Daoy (cell line): ENCODE data around the gene LIAS. TPM values are rescaled to one million over a fixed set of nuclear protein-coding genes. Genes with fewer than 3 reads are reported as not detected.
"Not testable (repeated sequence)": the region's sequence is repeated elsewhere in the genome, so short reads cannot be mapped to it uniquely, and the experiment has no call there.

ENCODE experiments used
- DNase-seq: peaks from one replicate; pipeline ENCODE4 v3.0.0-alpha.2; 2015; ENCODE audit warnings: low read depth
- total RNA-seq: library from RNA; depleted of rRNA; stranded (reverse); fragments of >200 nt; shearing (Covaris generic); gene quantifications from 2 replicates; pipeline ENCODE4 v1.2.3, GENCODE V29; 2014; rRNA removed

LIAS gene
- total RNA-seq: 18.1 and 22.7 TPM in 2 replicates

DNA sequence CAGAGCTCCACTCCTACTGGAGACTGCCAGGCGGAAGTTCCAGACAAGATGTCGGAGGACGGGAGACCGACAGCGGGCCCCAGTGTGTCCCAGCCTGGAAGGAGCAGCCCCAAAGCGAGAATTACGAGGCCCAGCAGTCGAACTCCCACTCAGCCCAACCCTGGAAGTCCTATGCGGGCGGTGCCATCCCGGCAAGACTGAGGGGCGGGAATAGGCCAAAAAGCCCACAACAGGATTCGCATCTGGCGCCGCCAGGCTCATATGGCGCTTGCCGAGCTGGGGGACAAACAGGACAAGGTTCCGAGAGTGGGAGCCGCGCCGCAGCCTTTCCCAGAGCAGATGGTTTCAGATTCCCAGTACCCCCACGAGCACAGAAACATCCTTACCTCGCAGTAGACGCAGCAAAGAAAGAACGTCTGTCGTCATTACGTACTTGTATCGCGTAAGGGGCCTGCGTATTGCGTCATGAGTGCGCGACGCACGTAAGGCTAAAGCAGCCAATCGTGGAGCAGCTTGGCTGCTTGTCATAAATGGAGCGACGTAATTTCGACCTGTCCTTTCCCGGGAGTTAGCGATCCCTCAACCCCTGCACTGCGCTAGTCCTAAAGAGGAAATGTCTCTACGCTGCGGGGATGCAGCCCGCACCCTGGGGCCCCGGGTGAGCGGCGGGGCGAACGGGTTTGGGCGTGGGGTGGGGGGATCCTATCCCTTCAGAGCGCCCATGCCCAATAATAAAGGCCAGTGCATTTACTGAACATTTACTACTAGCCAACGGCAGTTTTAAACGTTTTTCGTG lies at the start of gene LIAS, which contains the start of gene RPL9:
TSS of gene LIAS (plus strand) at position 552 of the 796 bp plus-strand sequence. CDS start at position 614, 62 bp downstream.
TSS of gene RPL9 (minus strand) at position 418 of the 796 bp plus-strand sequence. CDS start 483 bp downstream, outside the sequence.
- DNase-seq: peak; percentile 98

DNA sequence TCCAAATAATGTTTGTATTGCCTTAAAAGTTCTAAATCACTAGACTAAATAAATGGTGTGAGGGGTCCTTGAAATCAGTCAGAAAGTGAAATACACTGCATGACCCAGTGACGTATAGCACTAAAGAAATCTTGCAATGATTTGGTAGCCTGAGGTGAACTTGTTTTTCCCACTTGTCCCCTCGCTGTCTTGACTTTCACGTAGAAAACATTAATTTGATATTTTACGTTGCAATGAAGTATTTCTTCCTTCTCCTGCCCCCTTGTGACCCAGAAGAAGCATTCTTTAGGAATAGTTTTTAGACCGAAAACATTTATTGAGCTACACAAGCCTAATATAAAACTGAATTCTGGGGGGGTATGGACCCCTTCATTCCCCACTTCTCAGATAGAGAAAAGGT lies 48.4 kb upstream of the LIAS start:
- DNase-seq: no peak

DNA sequence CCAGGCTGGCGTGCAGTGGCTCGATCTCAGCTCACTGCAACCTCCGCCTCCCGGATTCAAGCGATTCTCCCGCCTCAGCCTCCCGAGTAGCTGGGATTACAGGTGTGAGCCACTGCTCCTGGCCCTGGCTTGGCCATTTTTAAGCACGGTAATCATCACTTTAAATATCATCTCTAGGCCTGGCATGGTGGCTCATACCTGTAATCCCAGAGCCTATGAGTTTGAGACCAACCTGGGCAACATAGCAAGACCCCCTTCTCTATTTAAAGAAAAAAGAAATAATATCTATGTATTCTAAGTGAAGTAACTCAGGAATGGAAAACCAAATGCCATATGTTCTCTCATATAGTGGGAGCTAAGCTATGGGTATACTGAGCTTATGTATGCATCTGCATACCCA lies 47.3 kb upstream of the LIAS start:
- DNase-seq: not testable (repeated sequence)

DNA sequence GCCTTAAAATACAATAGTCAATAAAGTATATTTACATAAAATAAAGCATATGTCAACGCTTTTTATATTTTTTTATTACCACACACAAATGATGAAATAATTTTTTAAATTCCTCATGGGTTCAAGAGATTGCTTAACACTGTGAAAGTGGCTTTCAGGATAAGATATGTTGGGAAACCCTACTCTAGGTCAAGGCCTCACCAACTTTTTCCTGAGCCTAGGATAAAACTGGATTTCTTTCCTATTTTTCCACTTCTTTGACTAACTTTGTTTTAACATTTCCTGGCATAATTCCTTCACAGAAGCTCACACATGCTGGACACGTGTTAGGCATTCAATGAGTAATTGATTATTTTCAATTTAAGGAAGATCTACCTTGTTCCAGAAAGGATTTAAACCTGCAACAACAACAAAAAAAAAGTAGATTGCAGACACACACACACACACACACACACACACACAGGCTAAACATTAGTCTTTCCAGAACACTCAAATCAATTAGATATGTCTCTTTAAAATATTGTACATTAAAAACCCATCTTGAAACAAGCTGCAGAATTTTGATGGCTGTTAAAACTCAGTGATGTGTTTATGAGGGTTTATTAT lies 43.1 kb upstream of the LIAS start:
- no peak for DNase-seq

DNA sequence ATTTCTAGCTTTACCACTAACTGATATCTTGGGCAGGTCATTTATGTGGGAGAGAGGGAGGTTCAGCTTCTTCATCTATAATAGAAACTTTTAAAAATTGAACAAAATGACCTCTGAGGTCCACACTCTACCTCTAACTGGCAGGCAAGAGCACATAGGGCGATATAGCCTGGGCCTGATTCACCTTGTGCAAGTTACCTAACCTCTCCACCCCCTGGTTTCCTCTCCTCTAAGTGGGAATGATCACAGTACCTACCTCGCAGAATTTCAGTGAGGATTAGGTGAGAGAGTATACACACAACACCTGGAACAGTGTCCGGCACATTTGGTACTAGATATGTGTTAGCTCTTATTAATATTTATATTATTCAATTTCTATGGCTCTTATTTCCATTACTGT lies 36.6 kb upstream of the LIAS start:
- no peak for DNase-seq

DNA sequence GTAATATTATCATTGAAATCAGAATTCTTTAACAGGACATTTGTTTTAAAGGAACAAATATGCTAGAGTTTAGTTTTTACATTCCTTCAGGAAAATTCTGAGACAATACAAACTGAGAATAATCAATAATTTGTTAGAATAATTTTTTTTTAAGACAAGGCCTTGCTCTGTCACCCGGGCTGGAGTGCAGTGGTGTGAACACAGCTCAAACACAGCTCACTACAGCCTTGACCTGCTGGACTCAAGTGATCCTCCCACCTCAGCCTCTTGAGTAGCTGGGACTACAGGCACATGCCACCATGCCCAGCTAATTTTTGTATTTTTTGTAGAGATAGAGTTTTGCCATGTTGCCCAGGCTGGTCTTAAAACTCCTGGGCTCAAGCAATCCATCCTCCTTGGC lies 33.6 kb upstream of the LIAS start:
- DNase-seq: not testable (repeated sequence)

DNA sequence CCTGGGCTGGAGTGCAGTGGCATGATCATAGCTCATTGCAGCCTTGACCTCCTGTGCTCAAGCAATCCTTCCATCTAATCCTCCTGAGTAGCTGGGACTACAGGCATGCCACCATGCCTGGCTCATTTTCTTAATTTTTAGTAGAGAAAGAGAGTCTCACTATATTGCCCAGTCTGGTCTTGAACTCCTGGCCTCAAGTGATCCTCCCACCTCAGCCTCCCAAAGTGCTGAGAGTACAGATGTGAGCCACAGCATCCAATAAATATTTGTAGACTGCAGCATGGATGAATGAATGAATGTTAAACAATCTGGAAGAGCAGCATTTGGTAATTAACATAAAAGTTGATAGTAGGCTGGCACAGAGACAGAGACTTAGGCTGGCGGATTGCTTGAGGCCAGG lies 32.1 kb upstream of the LIAS start:
- no peak for DNase-seq

DNA sequence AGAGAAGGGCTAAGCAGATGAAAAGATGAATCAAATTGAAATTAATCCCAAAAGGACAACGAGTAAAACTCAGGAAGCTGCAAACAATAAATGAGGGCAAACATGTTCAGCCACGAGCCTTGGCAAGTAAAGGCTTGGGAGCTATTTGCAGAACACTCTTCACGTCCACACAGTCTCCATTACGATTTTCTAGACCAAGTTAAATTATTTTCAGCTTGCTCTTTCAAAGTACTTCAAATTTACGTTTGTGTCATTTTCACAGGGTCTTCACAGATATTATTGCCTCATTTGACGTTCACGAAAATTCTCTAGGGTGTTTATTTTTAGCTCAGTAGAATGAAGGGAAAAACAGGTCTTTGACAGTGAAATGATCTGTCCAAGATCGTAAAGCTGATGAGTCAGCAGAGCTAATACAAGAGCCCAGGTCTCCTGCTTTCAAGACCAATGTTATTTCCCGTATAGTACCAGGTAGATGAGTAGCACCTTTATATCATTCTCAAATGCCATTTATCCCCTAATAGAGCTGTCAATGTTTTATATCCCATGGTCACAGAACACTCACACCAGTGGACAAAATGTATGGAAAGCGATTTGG lies 31.2 kb upstream of the LIAS start:
- no peak for DNase-seq

DNA sequence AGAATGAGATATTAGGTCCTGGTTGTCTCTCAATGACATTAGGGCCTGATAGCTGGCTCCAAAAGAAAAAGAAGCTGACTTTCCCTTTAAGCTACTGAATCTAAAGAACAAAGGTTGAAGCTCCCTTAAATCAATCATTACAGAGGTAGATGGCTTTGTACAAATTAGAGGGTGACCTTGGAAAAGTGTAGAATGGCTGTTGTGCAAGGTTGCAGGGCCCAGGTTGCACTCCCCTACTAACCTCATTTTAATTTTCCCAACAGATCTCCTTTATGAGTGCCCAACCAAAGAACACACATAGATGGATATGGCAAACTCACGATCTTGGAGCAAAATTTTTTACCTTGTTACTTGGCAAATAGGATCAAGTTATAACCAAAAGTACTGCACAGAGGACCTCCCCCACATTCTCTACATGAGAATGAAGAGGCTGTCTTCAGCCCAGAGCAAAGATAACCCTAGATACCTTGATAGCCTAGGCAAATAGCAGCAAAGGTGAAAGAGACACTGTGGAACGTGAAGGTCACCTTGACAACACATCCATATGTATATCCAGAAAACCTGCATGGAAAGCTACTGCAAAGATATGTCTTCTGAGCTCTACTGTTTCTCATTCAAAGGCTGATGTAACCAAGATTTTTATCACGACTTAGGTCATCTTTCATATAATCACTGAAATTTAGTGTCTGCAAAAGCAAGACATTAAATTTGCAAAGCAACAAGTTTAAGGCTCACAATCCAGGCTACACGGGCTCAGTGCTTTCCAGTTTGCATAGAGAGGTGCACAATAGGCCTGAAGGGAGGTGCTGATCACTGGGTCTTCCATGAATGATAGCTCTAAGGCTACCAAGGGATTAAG lies 29.2 kb upstream of the LIAS start:
- DNase-seq: no peak

DNA sequence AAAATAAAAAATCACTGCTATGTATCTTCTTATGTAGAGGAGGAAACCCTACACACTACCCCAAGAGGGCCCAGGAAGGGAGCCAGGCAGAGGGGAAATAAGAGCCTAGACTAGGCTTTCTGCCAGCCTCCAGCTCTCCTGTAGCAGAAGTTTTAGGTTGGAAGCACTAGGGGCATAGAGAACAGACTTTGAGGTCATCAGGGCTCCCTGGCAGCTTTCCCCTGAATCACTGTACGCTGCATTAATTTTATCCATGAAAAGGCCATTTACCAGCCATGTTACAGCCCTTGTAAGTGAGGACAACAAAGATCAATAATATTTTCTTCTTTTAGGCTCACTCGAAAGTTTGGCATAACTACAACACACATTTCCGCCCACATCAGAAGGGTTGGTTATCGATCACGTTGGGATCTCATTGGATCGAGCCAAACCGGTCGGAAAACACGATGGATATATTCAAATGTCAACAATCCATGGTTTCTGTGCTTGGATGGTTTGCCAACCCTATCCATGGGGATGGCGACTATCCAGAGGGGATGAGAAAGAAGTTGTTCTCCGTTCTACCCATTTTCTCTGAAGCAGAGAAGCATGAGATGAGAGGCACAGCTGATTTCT lies 24.9 kb upstream of the LIAS start:
- no peak for DNase-seq

DNA sequence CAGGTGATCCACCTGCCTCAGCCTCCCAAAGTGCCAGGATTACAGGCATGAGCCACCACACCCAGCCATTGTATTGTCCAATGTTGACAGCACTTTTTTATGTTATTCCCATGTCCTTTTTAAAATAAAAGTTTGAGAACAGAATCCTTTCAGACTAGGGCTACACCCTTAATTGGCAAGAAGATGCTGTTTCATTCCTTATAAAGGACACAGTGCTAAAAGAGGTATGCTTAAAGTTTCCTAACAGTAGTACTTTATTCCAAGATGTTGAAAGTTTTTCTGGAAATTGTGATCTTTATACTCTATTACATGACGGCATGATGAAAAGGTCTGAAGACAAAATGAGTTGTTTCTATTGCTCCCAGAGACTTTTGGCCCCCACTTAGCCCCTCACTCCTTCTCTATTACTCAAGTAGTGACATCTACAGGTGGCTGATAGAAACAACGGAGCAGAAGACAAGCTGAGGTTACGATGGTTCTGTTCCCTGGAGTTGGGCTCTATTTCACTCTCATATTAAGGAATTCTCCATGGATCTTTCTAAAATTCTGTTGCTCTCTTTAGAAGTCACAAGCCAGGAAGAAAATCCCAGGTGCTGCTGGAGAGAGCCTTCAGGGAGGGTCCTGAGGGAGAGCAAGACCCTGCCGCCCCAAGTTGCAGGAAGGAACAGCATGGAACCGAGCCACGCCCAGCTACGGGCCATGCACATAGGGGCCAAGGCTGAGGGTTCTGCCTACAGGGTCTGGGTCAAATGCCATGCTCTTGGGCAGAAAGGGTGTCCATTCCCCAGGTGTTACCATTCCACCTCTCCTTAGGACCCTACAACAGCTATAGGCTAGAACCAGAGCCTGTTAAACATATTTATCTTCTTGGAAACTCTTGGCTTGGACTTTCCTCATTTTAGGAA lies 22.9 kb upstream of the LIAS start:
- DNase-seq: no peak

DNA sequence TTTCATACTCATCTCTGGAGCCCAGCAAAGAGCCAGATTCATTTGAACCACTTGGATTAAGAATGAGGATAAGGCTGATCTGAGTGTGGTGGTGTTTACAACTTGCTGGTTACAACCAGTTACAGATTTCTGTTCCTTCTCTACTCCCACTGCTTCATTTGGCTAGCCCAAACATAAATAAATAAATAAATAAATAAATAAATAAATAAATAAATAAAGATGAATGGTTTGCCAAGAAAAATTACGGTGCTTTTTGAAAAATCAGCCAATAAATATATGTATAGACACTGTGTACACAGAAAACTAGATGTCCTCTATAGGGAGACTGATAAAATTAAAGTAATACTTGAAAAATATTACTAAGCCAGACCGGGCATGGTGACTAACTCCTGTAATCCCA lies 17.3 kb upstream of the LIAS start:
- DNase-seq: no peak

DNA sequence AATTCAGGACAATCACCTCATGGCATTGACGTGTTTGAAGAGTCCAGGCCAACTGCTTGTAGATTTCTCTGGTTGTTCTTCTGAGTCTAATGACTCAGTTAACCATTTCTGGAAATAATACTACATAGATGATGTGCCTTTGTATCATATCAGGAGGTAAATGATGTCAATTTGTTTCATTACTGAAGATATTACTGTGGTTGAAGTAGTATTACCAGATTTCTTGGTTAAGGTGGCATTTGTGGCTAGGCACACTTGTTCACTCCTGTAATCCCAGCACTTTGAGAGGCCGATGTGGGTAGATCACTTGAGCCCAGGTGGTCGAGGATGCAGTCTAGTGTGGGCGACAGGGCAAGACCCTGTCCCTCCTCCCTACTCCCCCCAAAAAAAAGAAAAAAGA lies 15.9 kb upstream of the LIAS start:
- DNase-seq: no peak

DNA sequence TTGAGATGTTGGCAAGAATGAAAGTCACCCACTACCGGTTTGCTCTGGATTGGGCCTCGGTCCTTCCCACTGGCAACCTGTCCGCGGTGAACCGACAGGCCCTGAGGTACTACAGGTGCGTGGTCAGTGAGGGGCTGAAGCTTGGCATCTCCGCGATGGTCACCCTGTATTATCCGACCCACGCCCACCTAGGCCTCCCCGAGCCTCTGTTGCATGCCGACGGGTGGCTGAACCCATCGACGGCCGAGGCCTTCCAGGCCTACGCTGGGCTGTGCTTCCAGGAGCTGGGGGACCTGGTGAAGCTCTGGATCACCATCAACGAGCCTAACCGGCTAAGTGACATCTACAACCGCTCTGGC lies 12.4 kb upstream of the LIAS start:
- DNase-seq: no peak

DNA sequence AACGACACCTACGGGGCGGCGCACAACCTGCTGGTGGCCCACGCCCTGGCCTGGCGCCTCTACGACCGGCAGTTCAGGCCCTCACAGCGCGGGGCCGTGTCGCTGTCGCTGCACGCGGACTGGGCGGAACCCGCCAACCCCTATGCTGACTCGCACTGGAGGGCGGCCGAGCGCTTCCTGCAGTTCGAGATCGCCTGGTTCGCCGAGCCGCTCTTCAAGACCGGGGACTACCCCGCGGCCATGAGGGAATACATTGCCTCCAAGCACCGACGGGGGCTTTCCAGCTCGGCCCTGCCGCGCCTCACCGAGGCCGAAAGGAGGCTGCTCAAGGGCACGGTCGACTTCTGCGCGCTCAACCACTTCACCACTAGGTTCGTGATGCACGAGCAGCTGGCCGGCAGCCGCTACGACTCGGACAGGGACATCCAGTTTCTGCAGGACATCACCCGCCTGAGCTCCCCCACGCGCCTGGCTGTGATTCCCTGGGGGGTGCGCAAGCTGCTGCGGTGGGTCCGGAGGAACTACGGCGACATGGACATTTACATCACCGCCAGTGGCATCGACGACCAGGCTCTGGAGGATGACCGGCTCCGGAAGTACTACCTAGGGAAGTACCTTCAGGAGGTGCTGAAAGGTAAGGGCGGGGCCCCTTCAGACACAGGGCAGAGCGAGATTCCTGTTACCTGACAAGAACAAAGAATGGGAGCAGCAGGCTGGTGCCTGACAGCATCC lies 11.8 kb upstream of the LIAS start:
- DNase-seq: no peak

DNA sequence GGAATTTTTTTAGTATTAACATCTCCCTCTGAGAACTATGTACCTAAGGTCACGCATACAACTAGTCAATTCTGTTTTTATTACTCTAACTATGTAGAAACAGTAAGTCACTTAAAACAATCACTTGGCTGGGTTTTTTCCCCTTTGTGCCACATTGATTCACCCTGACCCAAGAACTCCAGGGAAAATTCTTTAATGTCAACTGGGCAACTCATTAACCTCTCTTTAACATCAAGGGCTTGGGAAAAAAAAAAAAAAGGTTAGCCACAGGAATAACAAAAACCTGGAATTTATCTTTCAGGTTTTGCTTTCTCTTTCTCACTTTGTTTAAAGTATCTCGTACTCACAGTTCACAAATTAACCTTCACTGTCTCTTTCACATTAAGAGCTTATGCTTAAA lies 8.2 kb upstream of the LIAS start:
- DNase-seq: no peak

DNA sequence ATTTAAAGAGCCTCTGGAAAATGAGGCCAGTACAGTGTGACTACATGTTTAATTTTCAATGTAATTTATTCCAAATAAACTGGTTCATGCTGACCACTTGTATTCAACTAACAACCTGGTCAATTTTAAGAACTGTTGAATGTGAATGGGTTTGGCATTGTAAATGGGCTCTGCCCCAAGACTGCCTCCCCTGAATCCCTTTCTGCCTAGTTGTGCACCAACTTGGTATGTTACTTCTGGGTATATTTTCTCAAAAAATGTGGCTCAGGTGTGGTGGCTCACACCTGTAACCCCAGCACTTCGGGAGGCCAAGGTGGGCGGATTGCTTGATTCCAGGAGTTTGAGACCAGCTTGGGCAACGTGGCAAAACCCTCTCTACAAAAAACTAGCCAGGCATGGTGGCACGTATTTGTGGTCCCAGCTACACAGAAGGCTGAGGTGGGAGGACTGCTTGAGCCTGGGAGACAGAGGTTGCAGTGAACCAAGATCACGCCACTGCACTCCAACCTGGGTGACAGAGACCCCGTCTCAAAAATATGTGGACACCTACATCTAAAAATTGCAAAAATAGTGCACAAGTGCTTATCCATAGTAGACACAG lies 7.3 kb upstream of the LIAS start:
- DNase-seq: no peak

DNA sequence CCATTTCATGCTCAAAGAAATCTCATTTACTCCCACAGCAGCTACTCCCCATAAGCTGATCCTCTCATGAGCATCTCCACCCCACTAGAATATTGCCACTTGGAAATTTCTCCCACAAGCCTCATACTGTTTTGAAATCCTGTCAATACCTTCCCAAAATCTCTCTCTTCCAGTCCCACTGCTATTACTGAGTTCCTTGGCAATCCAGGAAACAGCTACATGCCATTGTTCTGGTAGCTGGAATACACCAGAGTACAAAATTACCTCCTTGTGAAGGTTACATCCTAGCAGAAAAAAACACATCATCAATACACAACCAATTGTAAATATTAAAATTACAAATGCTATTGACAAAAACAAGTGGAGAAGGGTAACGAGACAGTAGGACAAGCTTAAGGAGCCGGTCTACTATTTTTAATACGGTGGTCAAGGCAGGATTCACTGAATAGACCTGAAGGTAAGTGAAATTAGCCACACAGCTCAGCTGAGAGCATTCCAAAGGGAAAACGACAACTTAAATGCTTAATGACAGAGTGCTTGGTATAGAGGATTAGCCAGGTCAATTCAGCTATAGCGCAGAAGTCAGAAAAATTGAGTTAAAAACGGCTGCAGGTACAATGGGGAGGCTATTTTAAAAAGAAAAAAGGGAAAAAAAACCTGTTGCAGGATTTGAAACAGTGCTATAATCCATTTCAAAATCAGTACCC lies 6.5 kb upstream of the LIAS start:
- no peak for DNase-seq
